Measurements from ENCODE around the gene DYRK4.
"Not testable (repeated sequence)": the region's sequence is repeated elsewhere in the genome, so short reads cannot be mapped to it uniquely, and the experiment has no call there.

The DYRK4 gene

GRCh38 chr12:4562034-4562657, at the start of gene DYRK4:
Gene DYRK4 (plus strand): TSS chr12:4562208. CDS start chr12:4562246, 38 bp downstream.
- no peak for DNase-seq

DNA sequence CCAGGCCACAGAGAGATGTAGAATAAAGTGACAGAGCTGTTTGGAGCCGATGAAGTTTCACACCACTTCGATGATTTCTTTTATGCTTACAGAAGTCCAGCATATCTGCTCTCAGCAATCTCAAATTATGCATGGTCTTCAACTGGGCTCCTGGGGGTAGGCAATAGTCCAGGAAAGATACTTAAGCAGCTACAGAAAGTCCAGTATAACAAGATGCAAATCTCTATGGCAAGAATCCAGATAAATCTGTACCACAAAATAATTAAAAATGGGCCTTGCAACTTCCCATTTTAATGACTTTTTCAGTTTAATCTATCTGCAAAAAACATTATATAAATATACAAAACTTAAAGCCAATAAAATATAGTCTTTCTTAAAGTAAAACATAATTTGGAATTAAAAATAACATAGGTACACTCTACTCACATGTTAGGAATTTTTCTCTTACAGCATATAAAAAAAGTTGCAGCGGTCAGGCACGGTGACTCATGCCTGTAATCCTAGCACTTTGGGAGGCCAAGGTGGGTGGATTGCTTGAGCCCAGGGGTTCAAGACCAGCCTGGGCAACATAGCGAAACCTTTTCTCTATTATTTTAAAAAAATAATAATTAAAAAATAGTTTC, 43.8 kb upstream of the DYRK4 start:
- no peak for DNase-seq

- not testable (repeated sequence) for DNase-seq
Measured at GRCh38 chr12:4523443-4523842, 38.6 kb upstream of the DYRK4 start.

DNA sequence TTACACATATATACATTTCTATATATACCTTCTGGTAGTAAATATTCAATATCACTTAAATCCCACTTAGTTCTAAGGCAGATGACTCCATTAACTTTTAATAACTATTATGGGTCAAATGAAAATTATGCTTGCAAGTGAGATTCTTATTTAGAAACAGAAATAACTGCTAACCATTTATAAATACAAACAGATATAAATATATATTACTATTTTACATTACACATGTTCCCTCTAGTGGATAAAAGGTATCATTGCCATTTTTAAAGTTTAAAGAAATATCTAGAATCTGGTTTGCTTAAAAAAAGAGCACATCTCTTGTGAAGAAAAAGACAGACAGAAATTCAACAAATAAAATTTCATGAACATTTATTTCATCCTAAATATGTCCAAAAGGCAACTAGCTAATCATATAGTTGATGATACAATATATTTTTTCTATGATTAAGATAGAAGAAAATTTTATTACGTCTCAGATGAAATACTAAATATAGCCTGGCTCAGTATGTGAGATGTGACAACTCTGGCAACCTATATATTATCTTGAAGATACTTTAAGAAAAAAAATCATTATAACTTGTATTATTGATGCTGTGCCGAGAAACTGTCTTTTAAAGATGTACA, 35.0 kb upstream of the DYRK4 start:
- no peak for DNase-seq

- DNase-seq: no peak
Measured at GRCh38 chr12:4530160-4530559, 31.8 kb upstream of the DYRK4 start.

DNA sequence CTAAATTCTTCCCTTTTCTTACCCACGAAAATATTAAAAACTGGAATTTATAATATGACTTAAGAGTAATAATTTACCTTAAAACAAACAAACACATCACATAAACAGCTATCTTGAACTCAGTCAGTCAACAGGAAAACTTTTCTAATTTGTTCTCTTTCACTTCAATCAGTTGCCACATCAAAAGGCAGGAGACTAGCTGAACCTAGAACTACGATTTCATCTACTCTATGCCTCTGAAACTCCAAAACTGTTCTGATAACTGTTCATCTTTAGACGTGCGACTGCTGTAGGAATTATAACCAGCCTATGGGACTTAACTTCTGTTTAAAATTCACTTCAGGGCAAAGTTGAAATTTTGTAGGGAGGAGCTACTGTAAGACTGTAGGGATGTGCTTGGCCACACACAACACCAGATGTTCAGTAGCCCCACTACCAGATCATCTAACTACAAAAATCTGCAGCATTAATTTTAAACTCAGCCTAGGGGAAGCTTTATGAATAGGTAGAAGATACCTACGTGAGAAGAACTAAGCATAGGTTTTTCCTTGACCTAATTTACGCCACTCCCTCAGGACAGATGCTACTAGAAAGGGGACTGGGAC, 30.9 kb upstream of the DYRK4 start:
- DNase-seq: no peak

- no peak for DNase-seq
Measured at GRCh38 chr12:4535092-4535491, 26.9 kb upstream of the DYRK4 start.

DNA sequence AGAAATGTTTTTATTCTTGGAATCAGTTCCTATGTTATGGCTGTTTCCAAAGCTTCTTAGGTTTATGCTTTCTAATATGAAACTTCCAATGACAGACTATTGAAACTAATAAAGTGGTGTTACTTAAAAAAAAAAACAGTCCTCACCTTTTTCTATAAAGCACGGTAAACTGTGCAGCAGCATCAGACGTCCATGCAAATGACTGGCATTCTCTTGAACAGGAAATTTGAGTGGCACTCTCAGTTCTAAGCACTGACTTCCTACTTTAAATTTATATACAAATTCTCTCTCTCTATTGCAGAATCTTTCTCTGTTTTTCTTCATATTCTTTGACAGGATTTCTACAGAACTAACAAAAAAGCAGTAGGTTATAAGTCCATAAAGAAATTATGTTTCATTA, 26.1 kb upstream of the DYRK4 start:
- DNase-seq: no peak

GRCh38 chr12:4538207-4539160, 23.5 kb upstream of the DYRK4 start, which contains the start of gene RAD51AP1:
Gene RAD51AP1 (plus strand): TSS chr12:4538890. CDS start chr12:4538940, 50 bp downstream.
- DNase-seq: peak; percentile 93

DNA sequence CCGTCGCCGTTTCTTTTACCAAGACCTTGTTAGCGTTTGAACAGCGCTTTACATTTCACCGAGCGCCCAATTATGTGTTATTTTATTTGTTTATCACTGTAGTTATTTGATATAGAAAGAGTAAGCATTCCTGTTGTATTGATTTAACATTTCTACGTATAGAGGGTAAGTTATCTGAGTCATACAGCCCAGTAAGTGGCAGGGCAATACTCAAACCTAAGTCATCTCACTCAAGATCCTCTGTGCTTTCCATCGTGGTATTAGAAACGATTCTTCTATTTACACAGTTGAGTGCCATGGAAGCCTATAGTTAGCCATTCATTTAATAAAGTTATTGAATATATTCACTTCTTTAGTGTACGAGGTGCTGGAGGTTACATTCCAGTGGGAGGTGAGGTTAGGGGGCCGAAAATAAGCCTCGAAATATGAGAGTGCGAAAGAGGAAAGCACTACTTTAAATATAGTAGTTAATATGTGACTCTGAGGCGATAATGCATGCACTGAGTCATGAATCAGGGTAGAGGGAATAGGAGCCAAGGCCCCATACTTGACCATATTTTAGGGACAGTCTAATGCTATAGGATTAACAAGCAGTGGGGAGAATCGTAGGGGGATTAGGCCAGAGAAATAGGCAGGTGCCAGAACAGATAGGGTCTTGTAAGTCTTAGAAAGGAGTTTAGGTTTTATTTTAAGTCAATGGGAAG, 22.7 kb upstream of the DYRK4 start:
- no peak for DNase-seq

DNA sequence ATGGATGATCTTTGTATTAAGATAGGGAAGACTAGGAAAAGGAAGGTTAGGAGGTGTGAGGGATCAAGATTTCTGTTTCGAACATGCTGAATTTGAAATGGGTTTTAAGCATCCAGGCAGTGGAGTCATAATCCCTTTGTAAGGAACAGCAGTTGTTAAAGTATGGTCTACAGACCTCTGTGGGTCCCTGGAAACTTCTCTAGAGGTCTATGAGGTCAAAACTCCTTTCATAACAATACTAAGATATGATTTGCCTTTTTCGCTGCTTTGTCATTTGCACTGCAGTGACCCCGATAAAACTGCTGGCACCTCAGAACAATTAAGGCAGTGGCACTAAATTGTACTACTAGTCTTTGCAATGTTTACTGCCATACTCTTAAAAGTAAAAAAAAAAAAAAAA, 21.8 kb upstream of the DYRK4 start:
- no peak for DNase-seq

- DNase-seq: no peak
Measured at GRCh38 chr12:4540638-4541037, 21.4 kb upstream of the DYRK4 start.

DNA sequence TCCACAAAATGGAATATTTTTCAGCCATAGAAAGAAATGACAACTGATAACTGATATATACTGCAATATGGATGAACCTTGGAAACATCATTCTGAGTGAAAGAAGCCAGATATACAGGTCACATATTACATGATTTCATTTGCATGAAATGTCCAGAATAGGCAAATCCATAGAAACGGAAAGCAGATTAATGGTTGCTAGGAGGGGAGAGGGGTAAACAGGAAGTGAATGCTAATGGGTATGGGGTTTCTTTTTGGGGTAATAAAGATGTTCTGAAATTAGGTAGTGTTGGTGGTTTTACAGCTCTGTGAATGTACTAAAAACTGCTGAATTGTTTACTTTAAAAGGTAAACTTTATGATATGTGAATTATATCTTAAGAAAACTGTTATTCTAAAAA, 16.8 kb upstream of the DYRK4 start:
- DNase-seq: no peak

DNA sequence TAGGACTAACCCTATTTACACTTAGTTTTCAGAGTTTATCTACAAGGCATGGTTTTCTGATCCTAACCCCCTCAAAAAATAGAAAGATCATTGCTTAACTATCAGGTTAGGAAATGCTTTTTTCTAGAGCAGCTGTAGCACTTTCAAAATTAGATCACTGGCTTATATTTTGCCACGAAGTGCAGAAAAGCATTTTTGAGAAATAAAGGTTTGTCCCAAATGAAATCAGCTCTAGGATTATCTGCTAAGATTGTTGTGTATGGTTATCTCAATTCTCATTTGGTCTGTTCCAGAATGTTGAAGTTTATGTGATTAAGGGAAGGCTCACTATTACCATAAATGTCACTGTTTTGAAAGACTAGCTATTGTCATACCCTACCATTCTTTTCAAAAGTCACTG, 9.8 kb upstream of the DYRK4 start:
- DNase-seq: no peak

GRCh38 chr12:4553943-4554342, 8.1 kb upstream of the DYRK4 start:
- DNase-seq: no peak

GRCh38 chr12:4555804-4556203, 6.2 kb upstream of the DYRK4 start:
- DNase-seq: no peak

GRCh38 chr12:4556735-4557530, 5.1 kb upstream of the DYRK4 start:
- DNase-seq: no peak

DNA sequence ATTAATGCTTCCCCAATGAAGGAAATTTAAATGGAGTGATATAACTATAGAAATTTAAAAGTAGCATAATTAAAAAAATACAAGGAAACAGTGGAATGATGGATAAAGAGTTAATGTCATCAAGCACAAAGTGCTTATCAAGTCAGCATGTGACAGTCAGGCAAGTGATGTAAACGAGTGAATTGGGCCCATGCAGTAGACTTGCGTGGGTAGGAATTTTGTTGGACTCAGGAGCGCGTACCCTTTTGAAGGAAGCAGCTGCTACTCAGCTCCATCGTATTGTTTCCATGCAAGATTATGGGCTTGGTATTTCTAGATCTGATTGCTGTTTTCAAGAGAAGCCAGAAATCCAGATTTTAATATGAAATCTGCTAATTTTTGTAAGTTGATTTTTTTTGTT, 4.4 kb upstream of the DYRK4 start:
- DNase-seq: no peak

- no peak for DNase-seq
Measured at GRCh38 chr12:4558171-4558570, 3.8 kb upstream of the DYRK4 start.

- DNase-seq: no peak
Measured at GRCh38 chr12:4563336-4563735, 1.3 kb downstream of the DYRK4 start.

- DNase-seq: no peak
Measured at GRCh38 chr12:4564818-4565217, 2.8 kb downstream of the DYRK4 start.
